Motor neuron (in vitro differentiated cells): ENCODE measurements around the gene MSMB. TPM values are rescaled to one million over a fixed set of nuclear protein-coding genes. Genes with fewer than 3 reads are reported as not detected.

ENCODE experiments used
- ATAC-seq, 8 experiments: fragments of 200-7000 bp; cut with Tn5 transposase; replicated peaks in 6 of 8; 2 replicates each; pipeline ENCODE4 v1.8.0; 2021; ENCODE audit warnings: mild to moderate bottlenecking in 8 of 8, moderate library complexity in 8 of 8
- H3K27ac ChIP-seq, 2 donors: fragments of 250-450 bp; sonication (Bioruptor Pico); 2 replicates each; pipeline ENCODE4 v1.9.0; 2021; ENCODE audit warnings: antibody characterized with exemption in 2 of 2, mild to moderate bottlenecking in 2 of 2, moderate library complexity in 1 of 2
- H3K4me1 ChIP-seq, 2 donors: fragments of 250-450 bp; sonication (Bioruptor Pico); replicated peaks in 1 of 2; 2 replicates each; pipeline ENCODE4 v1.6.1; 2021; ENCODE audit warnings: antibody characterized with exemption in 2 of 2, mild to moderate bottlenecking in 2 of 2, moderate library complexity in 1 of 2
- H3K4me3 ChIP-seq, 5 donors: fragments of 250-450 bp; sonication (Bioruptor Pico); 2 replicates each; pipeline ENCODE4 v1.9.0; 2021; ENCODE audit warnings: antibody characterized with exemption in 5 of 5, mild to moderate bottlenecking in 5 of 5, moderate library complexity in 4 of 5
- WGBS, 10 experiments: fragments of 450-650 bp; shearing (Covaris generic); methylation state at CpG; one replicate each; pipeline ENCODE4 v1.0.0; 2022; 5-methylcytosine and 5-hydroxymethylcytosine counted together
- in situ Hi-C, 9 experiments: fragments of 400-800 bp; cut with MboI; loops; one replicate each; pipeline ENCODE4 v1.15.0; 2021; ENCODE audit warnings: low sequenced_read_pairs in 9 of 9, low pct_unique_long_range_greater_than_20kb in 2 of 9; ENCODE audit not compliant: unreplicated experiment in 9 of 9
- total RNA-seq, 8 experiments: library from RNA; unstranded; fragments of 300-600 nt; gene quantifications; 2 replicates each; pipeline versions ENCODE4 v1.2.3 to v1.2.4, GENCODE V29; 2022

Gene MSMB
- total RNA-seq, 8 experiments from 2014 or later: not detected

DNA sequence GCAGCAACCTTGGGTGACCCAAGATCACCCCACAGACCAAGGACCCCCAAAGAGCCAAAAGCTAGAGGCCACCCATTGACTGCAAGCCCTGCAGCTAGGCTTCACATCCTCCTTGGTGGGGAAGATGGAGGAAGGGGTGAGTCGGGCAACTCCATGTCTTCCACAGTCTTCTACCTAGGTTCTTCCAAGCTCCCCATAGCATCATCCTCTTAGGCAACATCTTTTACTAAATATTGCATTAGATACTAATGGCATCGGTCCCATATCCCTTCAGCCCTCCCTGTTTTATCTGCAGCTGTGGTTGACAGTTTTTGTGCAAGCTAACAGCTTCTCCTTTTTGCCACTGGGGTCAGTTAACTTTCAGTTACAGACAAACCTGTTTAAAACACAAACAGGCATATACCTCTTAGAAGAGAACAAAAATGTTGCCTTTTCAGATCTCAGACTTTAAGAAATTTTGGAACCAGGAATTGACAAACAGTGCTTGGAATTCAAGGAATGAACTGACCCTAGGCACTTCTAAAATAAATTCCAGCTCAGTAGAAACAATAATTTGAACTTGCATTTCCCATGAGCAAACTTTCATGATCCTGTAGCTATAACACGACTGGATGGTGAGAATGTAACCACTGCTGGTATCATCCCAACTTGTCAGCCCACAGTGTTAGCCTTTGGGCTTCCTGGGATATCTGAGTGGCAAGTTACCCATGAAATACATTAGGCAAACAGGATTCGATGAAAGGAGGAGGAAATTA, 33.9 kb upstream of the MSMB start:
- in situ Hi-C loops: no loop called here
- 0 to 100% (median 55%) methylated on average over 1 to 4 of the region's 4 CpGs; no CpG with 5 or more reads in 2 of the 10 experiments for WGBS, 10 experiments
- Histone ChIP-seq H3K27ac (no peak overlapping the region), H3K4me3 (no peak overlapping the region), H3K4me1 (no peaks in the 10 kb centered on the region)
- ATAC-seq: no peak

DNA sequence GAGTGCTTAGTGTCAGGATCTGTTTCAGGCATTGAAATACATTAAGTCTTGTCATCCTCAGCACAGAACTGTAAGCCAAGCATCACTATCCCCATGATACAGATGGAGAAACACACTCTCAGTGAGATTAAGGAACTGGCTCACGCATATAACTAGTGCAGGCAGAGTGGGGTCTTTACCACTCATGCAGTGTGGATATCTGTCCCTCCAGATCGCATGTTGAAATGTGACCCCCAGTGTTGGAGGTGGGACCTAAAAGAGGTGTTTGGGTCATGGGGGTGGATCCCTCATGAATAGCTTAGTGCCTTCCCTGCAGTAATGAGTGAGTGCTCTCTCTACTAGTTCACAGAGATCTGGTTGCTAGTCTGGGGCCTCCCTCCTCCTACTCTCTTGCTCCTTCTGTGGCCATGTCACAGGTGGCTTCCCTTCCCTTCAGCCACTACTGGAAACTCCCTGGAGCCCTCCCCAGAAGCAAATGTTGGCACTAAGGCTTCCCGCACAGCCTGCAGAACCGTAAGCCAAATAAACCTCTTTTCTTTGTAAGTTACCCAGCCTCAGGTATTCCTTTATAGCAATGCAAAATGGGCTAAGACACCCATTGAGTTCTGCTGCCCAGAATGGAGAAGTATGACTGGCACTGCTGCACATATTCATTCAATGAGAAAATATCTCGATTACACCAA, 31.8 kb upstream of the MSMB start:
- no peak for ATAC-seq
- Histone ChIP-seq H3K4me3 (no peak overlapping the region), H3K4me1 (no peaks in the 10 kb centered on the region), H3K27ac (no peak overlapping the region)
- WGBS, 10 experiments: 13 to 100% (median 67%) methylated on average over 1 to 5 of the region's 5 CpGs; no CpG with 5 or more reads in 3 of the 10 experiments
- in situ Hi-C loops: no loop called here

- Histone ChIP-seq H3K4me1 (no peaks in the 10 kb centered on the region), H3K27ac (no peak overlapping the region), H3K4me3 (no peak overlapping the region)
- no peak for ATAC-seq
- WGBS, 10 experiments: 39 to 100% (median 95%) methylated on average over 1 to 4 of the region's 4 CpGs; no CpG with 5 or more reads in 2 of the 10 experiments
- in situ Hi-C loops: no loop called here
Observed at GRCh38 chr10:46077141-46077554, 31.1 kb upstream of the MSMB start.

DNA sequence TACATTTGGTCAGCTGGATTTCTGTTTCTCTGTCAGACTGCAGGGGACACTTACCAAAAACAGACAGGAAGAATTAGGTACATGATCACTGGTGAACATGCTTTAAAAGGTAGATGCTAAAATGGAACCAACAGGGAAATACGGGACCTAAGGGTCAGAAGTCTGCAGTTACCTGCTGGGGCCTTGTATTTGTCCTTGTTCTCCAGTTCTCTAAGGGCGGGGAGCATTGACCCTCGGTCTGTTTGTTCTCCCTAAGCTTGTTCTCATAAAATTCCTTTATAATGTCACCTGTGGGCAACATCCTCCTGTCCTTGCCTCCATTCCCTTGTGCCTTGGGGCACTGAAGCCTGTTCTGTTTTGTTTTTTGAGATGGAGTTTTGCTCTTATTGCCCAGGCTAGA, 29.8 kb upstream of the MSMB start:
- H3K4me1 ChIP-seq: no peaks in the 10 kb centered on the region
- ATAC-seq: no peak
- WGBS, 10 experiments: 0 to 100% (median 62%) methylated on average over 1 to 3 of the region's 3 CpGs; no CpG with 5 or more reads in 2 of the 10 experiments
- in situ Hi-C loops: no loop called here
- H3K27ac ChIP-seq: no peak overlapping the region
- no peak overlapping the region for H3K4me3 ChIP-seq

- in situ Hi-C loops: no loop called here
- 16 to 83% (median 55%) methylated on average over 1 to 4 of the region's 4 CpGs for WGBS, 10 experiments
Observed at GRCh38 chr10:46074196-46074946, 28.3 kb upstream of the MSMB start.

DNA sequence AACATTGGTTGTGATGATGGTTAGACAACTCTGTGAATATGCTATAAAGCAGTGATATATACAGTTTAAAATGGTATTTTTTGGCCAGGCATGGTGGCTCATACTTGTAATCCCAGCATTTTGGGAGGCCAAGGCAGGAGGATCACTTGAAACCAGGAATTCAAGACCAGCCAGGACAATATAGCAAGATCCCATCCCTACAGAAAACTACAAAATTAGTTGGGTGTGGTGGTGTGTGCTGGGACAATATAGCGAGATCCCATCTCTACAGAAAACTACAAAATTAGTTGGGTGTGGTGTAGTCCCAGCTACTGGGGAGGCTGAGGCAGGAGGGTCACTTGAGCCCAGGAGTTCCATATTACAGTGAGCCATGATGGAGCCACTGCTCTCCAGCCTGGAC, 27.5 kb upstream of the MSMB start:
- H3K27ac ChIP-seq: no peak overlapping the region
- H3K4me1 ChIP-seq: no peaks in the 10 kb centered on the region
- WGBS, 10 experiments: 0 to 100% (median 50%) methylated on average over 1 of the region's 1 CpG; no CpG with 5 or more reads in 4 of the 10 experiments
- in situ Hi-C loops: no loop called here
- no peak overlapping the region for H3K4me3 ChIP-seq
- ATAC-seq: no peak

More at GRCh38 chr10:46074196-46074946, 28.3 kb upstream of the MSMB start:
- Histone ChIP-seq H3K4me1 (no peaks in the 10 kb centered on the region), H3K4me3 (no peak overlapping the region), H3K27ac (no peak overlapping the region)
- ATAC-seq: no peak

GRCh38 chr10:46070749-46071148, 24.7 kb upstream of the MSMB start:
- no peaks in the 10 kb centered on the region for H3K4me1 ChIP-seq
- no peak for ATAC-seq
- no peak overlapping the region for H3K4me3 ChIP-seq
- in situ Hi-C loops: no loop called here
- WGBS, 10 experiments: 0 to 67% (median 37%) methylated on average over 1 to 6 of the region's 6 CpGs; no CpG with 5 or more reads in 2 of the 10 experiments
- no peak overlapping the region for H3K27ac ChIP-seq

- 17 to 80% (median 57%) methylated on average over 2 to 6 of the region's 6 CpGs; no CpG with 5 or more reads in 1 of the 10 experiments for WGBS, 10 experiments
- no peak for ATAC-seq
- Histone ChIP-seq H3K27ac (no peak overlapping the region), H3K4me1 (no peaks in the 10 kb centered on the region), H3K4me3 (no peak overlapping the region)
- in situ Hi-C loops: no loop called here
Observed at GRCh38 chr10:46069771-46070463, 23.8 kb upstream of the MSMB start.

GRCh38 chr10:46068905-46069304, 22.8 kb upstream of the MSMB start:
- no peak for ATAC-seq
- no peak overlapping the region for H3K27ac ChIP-seq
- in situ Hi-C loops: no loop called here
- WGBS, 10 experiments: 0 to 81% (median 40%) methylated on average over 1 to 2 of the region's 2 CpGs; no CpG with 5 or more reads in 5 of the 10 experiments
- H3K4me1 ChIP-seq: no peaks in the 10 kb centered on the region
- H3K4me3 ChIP-seq: no peak overlapping the region

DNA sequence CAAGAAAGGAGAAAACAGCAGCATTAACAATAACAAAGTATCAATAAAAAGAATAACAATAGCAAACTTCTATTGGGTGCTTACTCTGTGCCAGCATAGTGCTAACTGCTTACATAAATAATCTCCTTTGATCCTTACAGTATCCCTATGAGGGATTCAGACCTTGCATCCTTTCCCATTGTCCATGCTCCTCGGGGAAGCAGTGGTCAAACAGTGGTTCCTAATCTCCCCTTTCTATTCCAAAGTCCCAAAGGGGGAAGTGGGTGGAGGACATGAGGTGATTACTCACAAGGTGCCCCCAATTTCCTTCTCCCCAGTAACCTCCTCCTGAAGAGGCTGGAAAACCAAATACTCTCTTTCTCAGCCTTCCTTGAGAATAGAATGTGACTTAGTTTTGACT, 22.0 kb upstream of the MSMB start:
- H3K4me1 ChIP-seq: no peaks in the 10 kb centered on the region
- no peak for ATAC-seq
- no peak overlapping the region for H3K27ac ChIP-seq

GRCh38 chr10:46064269-46064817, 18.3 kb upstream of the MSMB start:
- 33% methylated on average over 1 of the region's 1 CpG; no CpG with 5 or more reads in 8 of the 10 experiments for WGBS, 10 experiments
- in situ Hi-C loops: no loop called here
- ATAC-seq: no peak

More for the DNA sequence above, 22.0 kb upstream of the MSMB start:
- WGBS, 10 experiments: 0 to 100% (median 57%) methylated on average over 1 of the region's 1 CpG; no CpG with 5 or more reads in 5 of the 10 experiments
- no peak overlapping the region for H3K4me3 ChIP-seq
- in situ Hi-C loops: no loop called here

DNA sequence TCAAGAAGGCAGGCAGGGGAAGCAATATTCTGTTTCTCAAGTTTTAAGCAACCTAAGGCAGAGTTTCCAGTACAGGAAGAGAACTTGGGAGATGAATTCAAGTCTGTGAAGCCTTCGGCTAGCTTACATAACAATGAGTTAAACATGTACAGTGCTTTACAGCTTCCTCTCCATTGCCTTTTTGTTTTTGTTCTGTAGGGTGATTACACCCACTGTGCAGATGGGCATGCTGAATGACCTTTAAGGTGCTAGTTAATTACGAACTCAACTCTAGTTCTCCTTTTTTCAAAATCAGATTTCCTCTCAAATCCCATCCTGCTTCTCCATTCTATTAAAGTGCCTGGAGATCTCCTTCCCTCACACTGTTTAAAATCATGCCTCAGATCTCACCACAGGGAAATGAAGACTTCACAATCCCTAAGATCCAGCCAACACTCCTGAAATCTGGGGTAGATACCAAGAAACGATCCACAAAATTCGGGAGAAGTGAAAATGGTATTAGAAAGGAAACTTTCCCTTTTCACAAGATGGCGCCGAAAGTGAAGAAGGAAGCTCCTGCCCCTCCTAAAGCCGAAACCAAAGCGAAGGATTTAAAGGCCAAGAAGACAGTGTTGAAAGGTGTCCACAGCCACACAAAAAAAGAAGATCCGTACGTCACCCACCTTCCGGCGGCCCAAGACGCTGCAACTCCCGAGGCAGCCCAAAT, 16.8 kb upstream of the MSMB start:
- no peak for ATAC-seq
- H3K27ac ChIP-seq: no peak overlapping the region
- no peaks in the 10 kb centered on the region for H3K4me1 ChIP-seq
- 28 to 83% (median 70%) methylated on average over 2 to 8 of the region's 14 CpGs; no CpG with 5 or more reads in 1 of the 10 experiments for WGBS, 10 experiments
- in situ Hi-C loops: no loop called here
- no peak overlapping the region for H3K4me3 ChIP-seq

More at GRCh38 chr10:46064269-46064817, 18.3 kb upstream of the MSMB start:
- no peak overlapping the region for H3K27ac ChIP-seq
- no peak overlapping the region for H3K4me3 ChIP-seq
- no peaks in the 10 kb centered on the region for H3K4me1 ChIP-seq
